K562 (cell line): Measurements from ENCODE around the gene PYGO2. TPM values are rescaled to one million over a fixed set of nuclear protein-coding genes. Genes with fewer than 3 reads are reported as not detected.

Experiments used
- ATAC-seq: fragments of 200-7000 bp; cut with Tn5 transposase; 3 replicates; pipeline ENCODE4 v1.9.1; 2020; ENCODE audit warnings: moderate library complexity
- BruUV-seq: library from RNA; stranded (reverse); fragments of 400-500 nt; replicated peaks from 2 replicates; lab custom pipeline; 2021; lab: Mats Ljungman, UMichigan
- CTCF ChIA-PET: fragments of 300-600 bp; formaldehyde crosslinking; extraction: SDS; loops from one replicate; lab custom pipeline; 2021; ENCODE audit warnings: low intra/inter-chr PET ratio; lab: Yijun Ruan, JAX
- POLR2A ChIA-PET: fragments of 300-600, 350-650 bp; sonication (Branson Sonifier 250); formaldehyde crosslinking; extraction: SDS; loops from one replicate; lab custom pipeline; 2021; ENCODE audit warnings: antibody characterized with exemption, inconsistent platforms; lab: Yijun Ruan, JAX
- DNase-seq, 4 experiments: peaks; one replicate each; pipeline versions ENCODE4 v3.0.0 to v3.0.0-alpha.2; 2011 to 2018; ENCODE audit warnings: low spot score in 3 of 4, mixed read lengths in 3 of 4; ENCODE audit errors: extremely low read depth in 1 of 4
- FAIRE-seq: peaks from 2 replicates; lab custom pipeline; 2011; peaks lifted over from hg19 to GRCh38; lab: Jason Lieb, UNC
- H2AFZ ChIP-seq: 2 replicates; pipeline ENCODE4 v1.6.0; 2011; ENCODE audit warnings: low read depth, low read length, control low read depth, inconsistent platforms
- H3K27ac ChIP-seq: fragments of 200-600 bp; 3 replicates; pipeline ENCODE4 v1.8.0; 2011; ENCODE audit warnings: low read depth, mild to moderate bottlenecking, control low read depth, inconsistent platforms, low read length, moderate library complexity, mixed read lengths; ENCODE audit errors: extremely low read depth
- H3K27me3 ChIP-seq, 2 experiments: fragments of 300-600 bp in 1 of 2; 2 replicates in 1 of 2; 3 replicates in 1 of 2; pipeline versions ENCODE4 v1.6.0 to v1.8.0; 2011; ENCODE audit warnings: inconsistent platforms in 2 of 2, low read length in 2 of 2, mild to moderate bottlenecking in 1 of 2, mixed read lengths in 1 of 2, moderate library complexity in 1 of 2; ENCODE audit not compliant: control insufficient read depth in 2 of 2, insufficient read depth in 2 of 2
- H3K36me3 ChIP-seq: fragments of 300-600 bp; 3 replicates; pipeline ENCODE4 v1.8.0; 2011; ENCODE audit warnings: mild to moderate bottlenecking, low read length, inconsistent platforms; ENCODE audit not compliant: control insufficient read depth, insufficient read depth
- H3K4me1 ChIP-seq, 2 experiments: fragments of 200-600 bp in 1 of 2; replicated peaks in 1 of 2; 2 replicates in 1 of 2; 3 replicates in 1 of 2; pipeline versions ENCODE4 v1.5.1 to v1.8.0; 2011; ENCODE audit warnings: inconsistent platforms in 2 of 2, low read length in 2 of 2, mild to moderate bottlenecking in 1 of 2, mixed read lengths in 1 of 2, moderate library complexity in 1 of 2; ENCODE audit not compliant: control insufficient read depth in 2 of 2, insufficient read depth in 2 of 2
- H3K4me2 ChIP-seq: 2 replicates; pipeline ENCODE4 v1.6.1; 2011; ENCODE audit warnings: low read length, control low read depth, inconsistent platforms, mixed read lengths; ENCODE audit not compliant: insufficient read depth
- H3K4me3 ChIP-seq: fragments of 200-600 bp; sonication (generic), shearing (Covaris generic); 2 replicates; pipeline ENCODE4 v1.5.1; 2016; ENCODE audit warnings: control low read depth, inconsistent platforms
- H3K79me2 ChIP-seq: fragments of 200-600 bp; 3 replicates; pipeline ENCODE4 v1.8.0; 2011; ENCODE audit warnings: low read length, inconsistent platforms; ENCODE audit not compliant: control insufficient read depth, insufficient read depth
- H3K9ac ChIP-seq, 2 experiments: 2 replicates each; pipeline versions ENCODE4 v1.6.0 to v1.6.1; 2011; ENCODE audit warnings: low read depth in 2 of 2, low read length in 2 of 2, control low read depth in 1 of 2, inconsistent platforms in 1 of 2, mild to moderate bottlenecking in 1 of 2, mixed read lengths in 1 of 2; ENCODE audit not compliant: insufficient read depth in 1 of 2
- H3K9me1 ChIP-seq: one replicate; pipeline ENCODE4 v1.6.0; 2011; ENCODE audit warnings: inconsistent platforms, mild to moderate bottlenecking, low read length, moderate library complexity; ENCODE audit not compliant: control insufficient read depth, insufficient read depth
- H3K9me3 ChIP-seq: replicated peaks from 2 replicates; pipeline ENCODE4 v1.5.1; 2011; ENCODE audit warnings: low read depth, low read length, inconsistent platforms; ENCODE audit not compliant: control insufficient read depth, insufficient read depth
- H4K20me1 ChIP-seq: replicated peaks from 2 replicates; pipeline ENCODE4 v1.6.1; 2011; ENCODE audit warnings: low read length, inconsistent platforms, mixed read lengths; ENCODE audit not compliant: control insufficient read depth, insufficient read depth
- ESRRA ChIP-seq: fragments of 450-650 bp; IDR thresholded peaks from 2 replicates; pipeline ENCODE4 v1.6.1; 2014; ENCODE audit warnings: low read depth, mild to moderate bottlenecking, moderate library complexity, borderline replicate concordance
- ETV5 ChIP-seq: sonication (generic); formaldehyde crosslinking; IDR thresholded peaks from 2 replicates; pipeline ENCODE4 v1.4.0; 2020; ENCODE audit warnings: low read depth, mild to moderate bottlenecking, missing genetic modification reagents
- FOXJ3 ChIP-seq: sonication (generic); formaldehyde crosslinking; IDR thresholded peaks from 2 replicates; pipeline ENCODE4 v1.4.0; 2020; ENCODE audit warnings: mild to moderate bottlenecking, missing genetic modification reagents
- MED1 ChIP-seq: sonication (generic); formaldehyde crosslinking; IDR thresholded peaks from 2 replicates; pipeline ENCODE4 v1.8.1; 2023; ENCODE audit warnings: missing genetic modification reagents, borderline replicate concordance
- NFIC ChIP-seq: fragments of 450-650 bp; IDR thresholded peaks from 2 replicates; pipeline ENCODE4 v1.6.1; 2017; ENCODE audit warnings: mild to moderate bottlenecking, inconsistent platforms
- SPI1 ChIP-seq: IDR thresholded peaks from 2 replicates; pipeline ENCODE4 v1.6.1; 2011; ENCODE audit warnings: low read depth, low read length, control low read depth, borderline replicate concordance
- TFE3 ChIP-seq: fragments of 450-650 bp; formaldehyde crosslinking; IDR thresholded peaks from 2 replicates; pipeline ENCODE4 v1.4.0; 2020; ENCODE audit warnings: mild to moderate bottlenecking, mixed read lengths
- ZNF280A ChIP-seq: fragments of 450-650 bp; IDR thresholded peaks from 2 replicates; pipeline ENCODE4 v1.6.1; 2018; ENCODE audit warnings: mild to moderate bottlenecking, low read depth; ENCODE audit not compliant: partially characterized antibody
- WGBS: fragments of 100-300 bp; shearing (Covaris generic); methylation state at CpG from one replicate; pipeline ENCODE4 v1.1.6; 2016; ENCODE audit warnings: low coverage, mixed read lengths; ENCODE audit not compliant: insufficient coverage; ENCODE audit errors: missing lambda C conversion rate; 5-methylcytosine and 5-hydroxymethylcytosine counted together
- in situ Hi-C: fragments of 300-500 bp; cut with MboI; formaldehyde crosslinking; loops from 4 replicates; pipeline ENCODE4 v1.15.0; 2018; ENCODE audit warnings: inconsistent platforms, mixed read lengths
- intact Hi-C: fragments of 100-400 bp; cut with micrococcal nuclease; formaldehyde crosslinking; loops from 2 replicates; pipeline ENCODE4 v1.14.2; 2022
- polyA plus RNA-seq, 8 experiments: library from polyadenylated mRNA; depleted of rRNA in 4 of 8; stranded (reverse) in 5 of 8; unstranded in 3 of 8; fragments of >200 nt; fragmentation: Nextera tagmentation in 2 of 8; fragmentation: Illumina TruSeq in 1 of 8; extraction: Ambion mirVana in 2 of 8; extraction: Trizol in 1 of 8; gene quantifications; 2 replicates each; pipeline versions ENCODE4 v1.2.1 to v1.2.3, GENCODE V29; 2011 to 2014; ENCODE audit warnings: inconsistent platforms in 1 of 8, missing spikeins in 1 of 8
- total RNA-seq, 7 experiments: library from RNA; depleted of rRNA in 6 of 7; stranded (reverse); fragments of >200 nt in 6 of 7; fragmentation: Illumina TruSeq in 2 of 7; extraction: Trizol in 2 of 7; gene quantifications; 2 replicates each; pipeline versions ENCODE4 v1.2.1 to v1.2.3, GENCODE V29; 2011 to 2021; ENCODE audit warnings: low replicate concordance in 1 of 7

PYGO2 gene
- total and polyA plus RNA-seq, 9 of the 15 experiments (the other 6 are each of a cell fraction or from before 2014, with no cell fraction given): 8.3 to 36.2 (median 18.2) TPM

GRCh38 chr1:154954541-154954940, 7.0 kb downstream of the PYGO2 start:
- ChIA-PET CTCF (interaction anchor here (2.4 kb wide), 1 partner anchor 63 kb away, joined by 11 read pairs; no protein-coding TSS in a partner anchor), POLR2A (interaction anchor here (0.8 to 4.8 kb wide), 7 partner anchors 8 to 62 kb away, joined by 3 to 20 read pairs (median 5); partner anchors contain the start of genes PMVK and SHC1)
- Histone ChIP-seq H3K9ac (no peak overlapping the region), H3K4me1 (peaks cover 31 to 47% of the 10 kb centered on the region in 2 experiments), H3K27me3 (no peaks in the 10 kb centered on the region), H2AFZ (no peak overlapping the region), H3K9me1 (no peaks in the 10 kb centered on the region), H3K79me2 (peaks cover 7% of the 10 kb centered on the region), H3K9me3 (no peaks in the 10 kb centered on the region), H3K36me3 (peaks cover 20% of the 10 kb centered on the region; the same call in 2 of the 3 replicates), H4K20me1 (no peaks in the 10 kb centered on the region), H3K27ac (no peak overlapping the region; the same call in 2 of the 3 replicates), H3K4me3 (no peak overlapping the region), H3K4me2 (peak overlapping the region; percentile 90)
- intact Hi-C loops: loop anchor here (2.0 kb wide), 1 partner anchor 40 kb away; no protein-coding TSS in a partner anchor
- 37% methylated on average over 3 of the region's 3 CpGs for WGBS
- no peak for ATAC-seq
- TF ChIP-seq SPI1 (0 out of 2 replicates have a peak, but pooled peaks have one; percentile 21), ETV5 (CRISPR knock-in tag) (0 out of 2 replicates have a peak, but pooled peaks have one; percentile 11), MED1 (no peak)
- no peak for DNase-seq
- no peak for FAIRE-seq
- BruUV-seq: no TSS peak
- in situ Hi-C loops: no loop called here

- ChIA-PET CTCF (no interaction called here), POLR2A (interaction anchor here (0.6 to 4.8 kb wide), 3 partner anchors 11 to 40 kb away, joined by 3 to 20 read pairs (median 3); partner anchors contain the start of gene SHC1)
- H3K9me3 ChIP-seq: no peaks in the 10 kb centered on the region
- FAIRE-seq (no peak), DNase-seq (no peak), ATAC-seq (no peak)
- in situ Hi-C loops: no loop called here
- no peaks in the 10 kb centered on the region for H3K79me2 ChIP-seq
- peaks cover 10% of the 10 kb centered on the region; the same call in 2 of the 3 replicates for H3K36me3 ChIP-seq
- H4K20me1 ChIP-seq: no peaks in the 10 kb centered on the region
- no peak overlapping the region for H3K4me2 ChIP-seq
- no peak overlapping the region for H2AFZ ChIP-seq
- H3K9ac ChIP-seq: peak overlapping the region in 1 of 2 experiments; percentile 54; a peak in 2 of 4 replicates
- WGBS: 20% methylated on average over 1 of the region's 2 CpGs
- TF ChIP-seq ESRRA (0 out of 2 replicates have a peak, but pooled peaks have one; percentile 22), FOXJ3 (CRISPR knock-in tag) (no peak), TFE3 (no peak), NFIC (peak; percentile 59), ZNF280A (no peak)
- H3K9me1 ChIP-seq: no peaks in the 10 kb centered on the region
- H3K4me1 ChIP-seq: peaks cover 31 to 37% of the 10 kb centered on the region in 2 experiments
- intact Hi-C loops: loop anchor here (2.0 kb wide), 1 partner anchor 41 kb away; no protein-coding TSS in a partner anchor
- no peak overlapping the region for H3K27ac ChIP-seq
- H3K4me3 ChIP-seq: no peak overlapping the region
- H3K27me3 ChIP-seq: no peaks in the 10 kb centered on the region
- no TSS peak for BruUV-seq
These were observed 8.0 kb downstream of the PYGO2 start for GRCh38 chr1:154953611-154954038.
